Hematopoietic multipotent progenitor cell treated with erythropoietin and hydrocortisone succinate and interleukin-3 and kit ligand, for 6 days (in vitro differentiated cells): ENCODE measurements around the gene STX1A.
"Not testable (repeated sequence)": the region's sequence is repeated elsewhere in the genome, so short reads cannot be mapped to it uniquely, and the experiment has no call there.

ENCODE experiments used
- DNase-seq: peaks from one replicate; pipeline ENCODE4 v3.0.0-alpha.2; 2015

STX1A gene

GRCh38 chr7:73680501-73680900 is 39.0 kb downstream of the STX1A start:
- DNase-seq, result no peak

- DNase-seq, result no peak
Measured at GRCh38 chr7:73679709-73680108, 39.8 kb downstream of the STX1A start.

GRCh38 chr7:73678862-73679261 is 40.6 kb downstream of the STX1A start:
- DNase-seq, result peak; percentile 40

- DNase-seq, result not testable (repeated sequence)
Measured at GRCh38 chr7:73676062-73676461, 43.4 kb downstream of the STX1A start.

GRCh38 chr7:73674468-73675124 is 44.9 kb downstream of the STX1A start:
- DNase-seq, result no peak

- no peak for DNase-seq
Measured at GRCh38 chr7:73671857-73672445, 47.5 kb downstream of the STX1A start.

- DNase-seq, result no peak
Measured at GRCh38 chr7:73671322-73671661, 48.2 kb downstream of the STX1A start.

- DNase-seq, result no peak
Measured at GRCh38 chr7:73669858-73670385, 49.5 kb downstream of the STX1A start.

GRCh38 chr7:73669288-73669701 is 50.2 kb downstream of the STX1A start:
- no peak for DNase-seq

- no peak for DNase-seq
Measured at GRCh38 chr7:73668886-73669230, 50.6 kb downstream of the STX1A start.

- no peak for DNase-seq
Measured at GRCh38 chr7:73668103-73668885, 51.2 kb downstream of the STX1A start.

GRCh38 chr7:73667344-73668102 is 51.9 kb downstream of the STX1A start, which contains the start of gene VPS37D:
TSS of gene VPS37D (plus strand) at chr7:73667831. CDS start at chr7:73667959, 128 bp downstream.
- DNase-seq, result peak; percentile 96

GRCh38 chr7:73663033-73663432 is 56.4 kb downstream of the STX1A start:
- no peak for DNase-seq

- not testable (repeated sequence) for DNase-seq
Measured at GRCh38 chr7:73660594-73660993, 58.9 kb downstream of the STX1A start.

GRCh38 chr7:73659983-73660382 is 59.5 kb downstream of the STX1A start:
- no peak for DNase-seq

- DNase-seq, result not testable (repeated sequence)
Measured at GRCh38 chr7:73655309-73655708, 64.2 kb downstream of the STX1A start.

GRCh38 chr7:73652541-73652949 is 66.9 kb downstream of the STX1A start:
- no peak for DNase-seq

GRCh38 chr7:73650524-73650923 is 68.9 kb downstream of the STX1A start:
- DNase-seq, result no peak

- DNase-seq, result no peak
Measured at GRCh38 chr7:73649576-73649975, 69.9 kb downstream of the STX1A start.
